ENCODE measurements around the gene PPP1R36. TPM values are rescaled to one million over a fixed set of nuclear protein-coding genes. Genes with fewer than 3 reads are reported as not detected.
A peak's percentile ranks its signal among the peaks of the same experiment; 100 is the strongest.

Gene PPP1R36
- total and polyA plus RNA-seq, 2 of the 4 experiments (the other 2 are of a cell fraction): 0.15 to 0.54 TPM

- no peak overlapping the region for H2AFZ ChIP-seq (replicated peaks; ENCODE audit: low read length, poor library complexity)
- no peak for DNase-seq
- intact Hi-C loops (cut with micrococcal nuclease) (loop anchor here (5.0 kb wide), 1 partner anchor 40 kb away; no protein-coding TSS in a partner anchor), dilution Hi-C loops (cut with HindIII; ENCODE audit: low sequenced_read_pairs, unreplicated experiment) (no loop called here), in situ Hi-C loops (cut with MboI; ENCODE audit: low sequenced_read_pairs) (no loop called here)
- no peak overlapping the region for H3K56ac ChIP-seq (ENCODE audit: extremely low read depth, insufficient read depth, low read length)
- H3K14ac ChIP-seq (replicated peaks; ENCODE audit: low read depth, low read length): no peak overlapping the region
- no peak overlapping the region for H2AK9ac ChIP-seq (replicated peaks; ENCODE audit: low read depth, low read length, poor library complexity)
- H3K4ac ChIP-seq (ENCODE audit: low read depth, low read length): no peak overlapping the region
- no peaks in the 10 kb centered on the region for H3K79me1 ChIP-seq (ENCODE audit: low read depth in 1 of 2, low read length in 2 of 2)
- H2BK5ac ChIP-seq (ENCODE audit: low read depth, low read length, poor library complexity, severe bottlenecking): no peak overlapping the region
- H3K27ac ChIP-seq (ENCODE audit: insufficient read depth, low read length): no peak overlapping the region
- no peak overlapping the region for H2AK5ac ChIP-seq (ENCODE audit: low read depth, low read length)
- no peak overlapping the region for H3K9ac ChIP-seq (ENCODE audit: low read depth, low read length)
- BruUV-seq (replicated peaks): no TSS peak
- H3K36me3 ChIP-seq (ENCODE audit: control insufficient read depth, insufficient read depth, low read length): no peaks in the 10 kb centered on the region
- H4K91ac ChIP-seq (ENCODE audit: insufficient read depth, low read depth, low read length): no peak overlapping the region
- H3K4me1 ChIP-seq (ENCODE audit: control insufficient read depth, insufficient read depth, low read length): peaks cover 3% of the 10 kb centered on the region; the same call in 1 of the 2 replicates
- H2BK15ac ChIP-seq (ENCODE audit: low read depth, low read length): no peak overlapping the region
- no peaks in the 10 kb centered on the region for H3K27me3 ChIP-seq (ENCODE audit: control insufficient read depth, insufficient read depth, low read length)
- TF ChIP-seq NFE2L2 (IDR thresholded peaks at IDR 0.05; ENCODE audit: low read depth, low read length): no peak
- TF ChIP-seq FOS (IDR thresholded peaks at IDR 0.05; ENCODE audit: low read depth, low read length): no peak
- TF ChIP-seq CHD1 (IDR thresholded peaks at IDR 0.05; ENCODE audit: low read depth, low read length): no peak
- TF ChIP-seq BHLHE40 (IDR thresholded peaks at IDR 0.05; ENCODE audit: low read depth, low read length): no peak
- no peak for TF ChIP-seq RAD21 (IDR thresholded peaks at IDR 0.05; ENCODE audit: low read length)
- TF ChIP-seq, protein P1, sequence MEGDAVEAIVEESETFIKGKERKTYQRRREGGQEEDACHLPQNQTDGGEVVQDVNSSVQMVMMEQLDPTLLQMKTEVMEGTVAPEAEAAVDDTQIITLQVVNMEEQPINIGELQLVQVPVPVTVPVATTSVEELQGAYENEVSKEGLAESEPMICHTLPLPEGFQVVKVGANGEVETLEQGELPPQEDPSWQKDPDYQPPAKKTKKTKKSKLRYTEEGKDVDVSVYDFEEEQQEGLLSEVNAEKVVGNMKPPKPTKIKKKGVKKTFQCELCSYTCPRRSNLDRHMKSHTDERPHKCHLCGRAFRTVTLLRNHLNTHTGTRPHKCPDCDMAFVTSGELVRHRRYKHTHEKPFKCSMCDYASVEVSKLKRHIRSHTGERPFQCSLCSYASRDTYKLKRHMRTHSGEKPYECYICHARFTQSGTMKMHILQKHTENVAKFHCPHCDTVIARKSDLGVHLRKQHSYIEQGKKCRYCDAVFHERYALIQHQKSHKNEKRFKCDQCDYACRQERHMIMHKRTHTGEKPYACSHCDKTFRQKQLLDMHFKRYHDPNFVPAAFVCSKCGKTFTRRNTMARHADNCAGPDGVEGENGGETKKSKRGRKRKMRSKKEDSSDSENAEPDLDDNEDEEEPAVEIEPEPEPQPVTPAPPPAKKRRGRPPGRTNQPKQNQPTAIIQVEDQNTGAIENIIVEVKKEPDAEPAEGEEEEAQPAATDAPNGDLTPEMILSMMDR (conservative IDR thresholded peaks at IDR 0.05; ENCODE audit: low read depth, low read length): no peak
- TF ChIP-seq MXI1 (IDR thresholded peaks at IDR 0.05; ENCODE audit: borderline replicate concordance, low read depth, low read length): no peak
- no peak for TF ChIP-seq RFX5 (IDR thresholded peaks at IDR 0.05; ENCODE audit: low read depth, low read length)
- no peak for TF ChIP-seq ELK1 (IDR thresholded peaks at IDR 0.05; ENCODE audit: borderline replicate concordance, low read depth, low read length)
- no peak for TF ChIP-seq USF2 (IDR thresholded peaks at IDR 0.05; ENCODE audit: low read depth, low read length)
- no peak for TF ChIP-seq CEBPB (IDR thresholded peaks at IDR 0.05; ENCODE audit: low read depth, low read length)
- TF ChIP-seq POLR2A (IDR thresholded peaks at IDR 0.05; ENCODE audit: low read depth, low read length): no peak
- TF ChIP-seq RCOR1 (IDR thresholded peaks at IDR 0.05; ENCODE audit: insufficient replicate concordance, low read length): no peak
- no peak for TF ChIP-seq MAZ (IDR thresholded peaks at IDR 0.05; ENCODE audit: borderline replicate concordance, low read depth, low read length)
- no peak for TF ChIP-seq SMC3 (IDR thresholded peaks at IDR 0.05; ENCODE audit: low read depth, low read length)
- no peak for TF ChIP-seq MAFK (IDR thresholded peaks at IDR 0.05; ENCODE audit: low read depth, low read length)
- no peak overlapping the region for H3K23ac ChIP-seq (ENCODE audit: low read depth, low read length)
- no peak overlapping the region for H4K5ac ChIP-seq (ENCODE audit: low read depth, low read length)
- no peak overlapping the region for H4K8ac ChIP-seq (ENCODE audit: low read depth in 2 of 2, low read length in 2 of 2)
- no peak overlapping the region for H2BK120ac ChIP-seq (ENCODE audit: low read depth, low read length)
- H3K4me2 ChIP-seq (ENCODE audit: low read depth, low read length): no peak overlapping the region
- peak; percentile 30; the same call in 1 of the 2 replicates for ATAC-seq (ENCODE audit: low read depth)
- H4K20me1 ChIP-seq (ENCODE audit: insufficient read depth, low read length): no peaks in the 10 kb centered on the region
- H3K9me3 ChIP-seq (ENCODE audit: control insufficient read depth, insufficient read depth, low read length): no peaks in the 10 kb centered on the region
- no peak overlapping the region for H2BK20ac ChIP-seq (ENCODE audit: low read depth, low read length)
- H3K18ac ChIP-seq (ENCODE audit: low read depth, low read length): no peak overlapping the region
- POLR2A ChIA-PET (ENCODE audit: unreplicated experiment): no interaction called here
- CTCF ChIA-PET: no interaction called here
- H3K4me3 ChIP-seq (ENCODE audit: insufficient read depth, low read depth, low read length): no peak overlapping the region
- H3K9me1 ChIP-seq (ENCODE audit: insufficient read depth, low read length): no peaks in the 10 kb centered on the region; the same call in 1 of the 2 replicates
Measured at GRCh38 chr14:64572386-64573104, 22.8 kb downstream of the PPP1R36 start.
